Left forelimb (tissue), 1 donor: Measurements from ENCODE around the gene LMNB1.
"Not testable (repeated sequence)": the region's sequence is repeated elsewhere in the genome, so short reads cannot be mapped to it uniquely, and the experiment has no call there.

ENCODE experiments used
- DNase-seq: peaks from one replicate; pipeline ENCODE4 v3.0.0-alpha.2; 2018; ENCODE audit warnings: low spot score

Gene LMNB1, protein sequence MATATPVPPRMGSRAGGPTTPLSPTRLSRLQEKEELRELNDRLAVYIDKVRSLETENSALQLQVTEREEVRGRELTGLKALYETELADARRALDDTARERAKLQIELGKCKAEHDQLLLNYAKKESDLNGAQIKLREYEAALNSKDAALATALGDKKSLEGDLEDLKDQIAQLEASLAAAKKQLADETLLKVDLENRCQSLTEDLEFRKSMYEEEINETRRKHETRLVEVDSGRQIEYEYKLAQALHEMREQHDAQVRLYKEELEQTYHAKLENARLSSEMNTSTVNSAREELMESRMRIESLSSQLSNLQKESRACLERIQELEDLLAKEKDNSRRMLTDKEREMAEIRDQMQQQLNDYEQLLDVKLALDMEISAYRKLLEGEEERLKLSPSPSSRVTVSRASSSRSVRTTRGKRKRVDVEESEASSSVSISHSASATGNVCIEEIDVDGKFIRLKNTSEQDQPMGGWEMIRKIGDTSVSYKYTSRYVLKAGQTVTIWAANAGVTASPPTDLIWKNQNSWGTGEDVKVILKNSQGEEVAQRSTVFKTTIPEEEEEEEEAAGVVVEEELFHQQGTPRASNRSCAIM

DNA sequence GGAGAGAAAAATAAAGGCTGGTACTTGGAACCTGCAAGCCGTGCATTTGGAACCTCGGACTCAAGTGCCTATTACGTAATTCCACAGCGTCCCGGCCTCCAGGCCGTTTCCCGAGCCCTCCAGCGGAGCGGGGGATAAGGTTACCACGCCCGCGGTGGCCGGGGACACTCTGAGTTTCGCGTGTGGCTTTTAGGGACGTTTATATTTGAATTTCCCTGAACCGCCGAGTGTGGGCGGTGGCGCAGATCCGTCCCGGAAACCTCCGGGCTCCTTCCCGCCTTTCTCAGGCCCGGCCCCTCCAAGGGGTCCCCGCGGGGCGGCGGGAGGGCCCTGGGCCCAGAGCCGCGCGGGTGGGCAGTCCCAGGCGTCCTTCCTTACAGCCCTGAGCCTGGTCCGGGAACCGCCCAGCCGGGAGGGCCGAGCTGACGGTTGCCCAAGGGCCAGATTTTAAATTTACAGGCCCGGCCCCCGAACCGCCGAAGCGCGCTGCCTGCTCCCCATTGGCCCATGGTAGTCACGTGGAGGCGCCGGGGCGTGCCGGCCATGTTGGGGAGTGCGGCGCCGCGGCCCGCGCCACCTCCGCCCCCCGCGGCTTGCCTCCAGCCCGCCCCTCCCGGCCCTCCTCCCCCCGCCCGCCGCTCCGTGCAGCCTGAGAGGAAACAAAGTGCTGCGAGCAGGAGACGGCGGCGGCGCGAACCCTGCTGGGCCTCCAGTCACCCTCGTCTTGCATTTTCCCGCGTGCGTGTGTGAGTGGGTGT lies at the start of gene LMNB1:
LMNB1 (plus strand) TSS at position 638 of the 758 bp plus-strand sequence. CDS start 373 bp downstream, outside the sequence.
- peak; percentile 99 for DNase-seq

DNA sequence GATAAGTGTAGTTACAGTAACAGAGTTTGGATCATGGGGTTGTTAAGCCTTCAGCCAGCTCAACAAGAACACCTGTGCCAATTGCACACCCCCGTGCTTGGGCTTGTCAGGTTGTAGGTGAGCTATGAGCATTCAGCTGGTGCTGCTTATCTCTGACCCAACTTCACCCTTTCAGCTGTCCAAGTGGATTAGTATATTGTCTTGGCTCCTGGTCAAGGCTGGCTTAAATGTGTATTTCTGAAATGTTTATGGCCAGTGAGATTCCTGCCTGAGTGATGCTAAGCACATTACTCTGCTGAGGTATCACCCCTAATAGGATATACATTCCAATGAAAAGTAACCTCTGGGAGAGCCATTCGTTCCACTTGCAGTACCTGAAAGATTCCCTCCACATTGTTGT lies 44.2 kb upstream of the LMNB1 start:
- no peak for DNase-seq

DNA sequence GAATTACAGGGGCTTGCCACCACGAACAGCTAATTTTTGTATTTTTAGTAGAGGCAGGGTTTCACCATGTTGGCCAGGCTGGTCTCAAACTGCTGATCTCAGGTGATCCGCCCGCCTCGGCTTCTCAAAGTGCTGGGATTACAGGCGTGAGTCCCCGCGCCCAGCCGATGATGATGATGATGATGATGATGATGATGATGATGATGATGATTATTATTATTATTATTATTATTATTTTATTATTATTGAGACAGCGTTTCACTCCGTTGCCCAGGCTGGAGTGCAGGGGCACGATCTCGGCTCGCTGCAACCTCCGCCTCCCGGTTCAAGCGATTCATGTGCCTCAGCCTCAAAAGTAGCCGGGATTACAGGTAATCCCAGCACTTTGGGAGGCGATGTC lies 42.4 kb upstream of the LMNB1 start:
- DNase-seq, result not testable (repeated sequence)

DNA sequence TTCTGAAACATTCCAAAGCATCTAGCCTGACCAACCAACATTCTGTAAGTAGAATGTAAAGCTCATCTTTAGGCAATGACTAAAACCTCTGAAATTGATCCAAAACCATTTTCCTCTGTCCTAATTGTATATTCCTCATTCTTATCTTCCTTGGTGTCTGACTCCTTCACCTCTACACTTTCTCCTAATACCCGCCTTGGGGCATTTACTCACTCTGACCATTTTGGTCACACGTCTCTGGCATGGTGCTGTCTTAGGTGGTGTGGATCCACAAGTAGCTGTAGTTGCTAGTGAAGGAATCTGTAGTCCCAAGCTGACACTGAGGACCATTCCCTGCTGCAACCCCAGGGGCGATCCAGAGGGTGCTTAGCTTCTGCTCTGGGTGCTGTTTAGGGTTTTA lies 40.8 kb upstream of the LMNB1 start:
- no peak for DNase-seq

DNA sequence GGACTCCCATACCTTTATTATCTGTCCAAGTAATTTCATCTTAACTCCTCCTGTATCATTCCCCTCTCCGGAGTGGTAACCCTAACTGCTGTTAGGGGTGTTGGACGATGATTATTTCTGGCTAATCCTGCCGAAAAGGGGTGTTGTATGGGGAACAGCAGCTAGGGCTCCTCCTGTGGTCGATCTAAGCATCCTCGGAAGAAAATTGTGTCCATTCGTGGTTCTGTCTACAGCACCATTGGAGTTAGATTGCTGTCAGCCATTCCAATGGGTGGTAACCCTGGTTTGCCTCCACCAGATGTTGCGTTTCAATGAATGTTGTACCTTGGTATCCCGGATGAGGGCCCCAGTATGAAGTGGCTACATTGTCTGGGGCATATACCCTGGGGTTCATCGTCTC lies 35.6 kb upstream of the LMNB1 start:
- no peak for DNase-seq

DNA sequence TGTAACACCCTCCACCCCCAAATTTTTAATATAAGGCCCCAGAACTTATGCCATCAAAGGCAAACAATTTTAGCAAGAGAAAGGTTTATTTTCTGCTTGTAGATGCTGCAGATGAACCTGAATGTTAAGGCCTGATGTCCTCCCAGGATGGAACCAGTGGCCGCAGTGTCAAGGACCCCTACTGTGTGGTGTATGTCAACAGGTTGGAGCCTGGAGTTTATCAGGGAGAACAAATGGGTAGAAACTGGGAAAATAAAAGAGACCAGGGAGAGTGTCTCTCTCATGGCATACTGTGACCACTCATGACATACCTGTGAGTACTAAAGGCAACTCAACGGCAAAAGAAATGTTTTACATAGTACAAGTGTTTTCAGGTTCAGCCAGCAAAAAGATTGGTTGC lies 34.5 kb upstream of the LMNB1 start:
- DNase-seq, result no peak

DNA sequence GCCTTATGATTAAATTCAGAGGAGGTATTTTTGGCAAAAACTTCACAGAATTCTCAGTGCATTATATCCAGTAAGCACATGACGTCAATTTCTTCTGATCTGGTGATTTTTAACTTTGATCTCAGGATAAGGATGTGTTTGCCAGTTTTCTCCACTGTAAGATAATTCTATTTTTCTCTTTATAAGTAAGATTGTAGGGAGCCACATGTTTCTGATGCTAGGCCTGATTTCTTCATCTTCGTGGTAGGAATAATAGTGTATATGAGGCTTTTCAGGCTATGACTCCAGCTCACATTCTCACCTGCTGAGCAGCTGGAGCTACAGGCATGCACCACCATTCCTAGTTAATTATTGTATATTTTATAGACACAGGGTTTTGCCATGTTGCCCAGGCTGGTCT lies 32.1 kb upstream of the LMNB1 start:
- DNase-seq, result no peak

- DNase-seq, result no peak
These were observed 31.5 kb upstream of the LMNB1 start for GRCh38 chr5:126745259-126745992.

DNA sequence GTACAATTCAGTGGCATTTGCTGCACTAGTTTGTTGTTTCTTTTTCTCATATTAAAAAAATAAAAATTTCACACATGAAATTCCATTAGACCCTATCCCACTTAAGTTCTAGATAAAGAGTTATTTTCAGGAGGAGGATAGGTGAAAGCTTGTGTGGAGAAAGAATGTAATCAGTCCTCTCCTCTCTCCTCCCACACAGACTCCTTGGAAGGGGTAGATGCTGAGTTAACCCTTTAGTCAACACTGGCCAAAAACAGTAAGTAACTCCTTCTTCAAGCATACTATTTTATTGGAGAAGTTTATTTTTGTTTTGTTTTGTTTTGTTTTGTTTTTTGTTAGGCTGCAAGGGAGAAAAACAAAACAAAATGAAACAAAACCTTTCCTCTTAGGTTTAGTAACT lies 30.6 kb upstream of the LMNB1 start:
- no peak for DNase-seq

DNA sequence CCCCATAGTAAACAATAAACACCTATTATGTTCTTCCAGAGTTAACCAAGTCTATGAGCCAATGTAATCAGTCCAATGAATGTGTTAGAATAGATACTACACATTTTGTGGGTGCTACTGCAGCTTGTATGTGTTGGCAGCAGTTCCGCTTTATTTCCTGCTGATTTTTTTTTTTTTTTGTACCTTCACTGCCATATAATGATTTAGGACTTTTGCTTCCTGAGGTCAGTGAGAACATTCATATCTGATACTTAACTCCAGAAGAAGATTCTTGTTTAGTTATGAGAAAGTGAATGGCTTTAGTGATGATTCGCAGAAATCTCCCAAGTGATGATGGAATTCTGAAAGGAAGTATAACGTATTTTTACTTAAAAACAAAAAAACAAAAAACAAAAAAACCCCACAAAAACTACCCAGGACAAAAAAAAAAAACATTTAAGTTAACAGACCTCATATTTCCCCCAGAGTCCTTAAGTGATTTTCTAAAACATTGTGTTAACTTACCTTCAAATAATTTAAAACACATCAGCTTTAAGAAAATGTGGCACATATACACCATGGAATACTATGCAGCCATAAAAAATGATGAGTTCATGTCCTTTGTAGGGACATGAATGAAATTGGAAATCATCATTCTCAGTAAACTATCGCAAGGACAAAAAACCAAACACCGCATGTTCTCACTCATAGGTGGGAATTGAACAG lies 24.7 kb upstream of the LMNB1 start:
- no peak for DNase-seq

- DNase-seq, result no peak
These were observed 23.7 kb upstream of the LMNB1 start for GRCh38 chr5:126753227-126753626.

DNA sequence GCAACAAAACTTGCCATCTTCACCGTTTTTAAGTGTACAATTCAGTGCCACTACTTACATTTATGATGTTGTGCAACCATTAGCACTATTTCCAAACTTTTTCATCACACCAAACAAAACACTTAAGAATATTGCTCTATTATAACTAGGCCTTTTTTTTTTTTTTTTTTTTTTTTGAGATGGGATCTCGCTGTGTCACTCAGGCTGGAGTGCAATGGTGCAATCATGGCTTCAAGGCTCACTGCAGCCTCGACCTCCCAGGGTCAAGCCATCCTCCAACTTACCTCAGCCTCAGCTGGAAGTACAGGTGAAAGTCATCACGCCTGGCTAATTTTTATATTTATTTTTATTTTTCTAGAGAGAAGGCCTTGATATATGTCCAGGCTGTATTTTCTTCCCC lies 22.3 kb upstream of the LMNB1 start:
- DNase-seq, result no peak

DNA sequence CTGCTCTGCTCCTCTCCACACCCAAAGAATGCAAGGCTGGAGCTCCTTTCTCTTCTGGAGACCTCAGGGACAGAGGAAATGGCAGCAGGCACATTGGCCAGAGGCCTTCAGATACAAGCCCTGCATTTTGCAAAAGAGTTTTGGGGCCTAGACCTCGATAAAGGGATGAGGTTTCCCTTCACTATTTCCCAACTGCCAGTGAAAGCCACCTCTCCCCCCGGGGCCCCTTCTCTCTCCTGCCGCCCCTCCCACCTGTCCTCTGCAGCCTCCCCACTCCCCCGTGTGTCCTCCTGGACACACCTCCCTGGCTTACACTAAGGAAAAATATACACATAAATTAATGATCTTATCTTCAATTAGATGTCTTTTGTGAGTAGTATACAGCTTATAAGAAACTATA lies 21.3 kb upstream of the LMNB1 start:
- DNase-seq, result no peak

DNA sequence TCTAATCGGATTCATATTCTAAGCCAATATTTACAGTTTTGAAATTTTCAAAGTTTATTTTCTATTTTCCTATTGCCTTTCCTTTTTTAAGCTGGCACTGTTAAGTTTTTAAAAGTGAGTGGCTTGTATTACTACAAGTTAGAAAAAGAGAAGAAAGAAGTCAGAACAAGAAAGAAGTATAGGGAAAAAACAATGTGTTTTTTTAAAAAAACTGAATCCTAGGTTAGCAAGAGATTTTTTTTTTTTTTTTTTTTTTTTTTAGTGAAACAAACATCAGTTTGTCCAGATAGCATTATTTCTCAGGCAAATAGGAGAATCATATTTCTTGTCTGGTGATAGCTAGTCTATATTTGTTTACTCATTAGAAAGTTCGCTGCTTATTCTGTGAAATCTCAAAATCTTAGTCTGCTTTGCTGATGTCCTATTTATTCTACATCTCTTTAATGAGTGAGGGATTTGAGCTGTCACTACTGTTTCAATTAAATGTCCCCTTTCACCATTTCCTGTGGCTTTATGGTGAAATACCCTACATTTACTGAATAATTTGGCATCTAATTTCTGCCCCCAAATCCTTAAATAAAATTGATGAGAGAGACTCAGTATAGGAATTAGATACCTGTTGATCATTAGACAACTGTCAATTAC lies 19.1 kb upstream of the LMNB1 start:
- no peak for DNase-seq

GRCh38 chr5:126763371-126763770 lies 13.6 kb upstream of the LMNB1 start:
- no peak for DNase-seq

DNA sequence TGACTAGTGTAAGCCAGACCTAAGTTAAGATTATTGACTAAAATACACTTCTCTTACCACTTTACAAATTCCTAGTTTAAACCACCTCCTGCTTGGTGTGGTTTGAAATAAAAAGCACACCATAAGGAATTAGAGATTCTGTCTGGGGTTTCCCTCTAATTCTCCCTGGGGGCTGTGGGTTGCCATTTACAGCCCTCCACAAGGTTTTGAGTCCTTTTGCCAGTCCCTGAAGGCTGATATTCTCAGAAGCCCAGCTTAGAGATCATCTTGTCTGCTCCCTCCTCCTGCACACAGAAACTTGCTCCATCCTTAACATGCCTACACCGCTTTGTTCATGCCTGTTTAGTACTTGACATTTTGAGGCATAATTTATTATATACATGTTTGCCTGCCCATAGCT lies 7.2 kb upstream of the LMNB1 start:
- no peak for DNase-seq

- not testable (repeated sequence) for DNase-seq
These were observed 3.4 kb upstream of the LMNB1 start for GRCh38 chr5:126773536-126773935.

- not testable (repeated sequence) for DNase-seq
These were observed 2.3 kb upstream of the LMNB1 start for GRCh38 chr5:126774595-126774994.

GRCh38 chr5:126777257-126777974 lies 480 bp downstream of the LMNB1 start:
- DNase-seq, result peak; percentile 78

DNA sequence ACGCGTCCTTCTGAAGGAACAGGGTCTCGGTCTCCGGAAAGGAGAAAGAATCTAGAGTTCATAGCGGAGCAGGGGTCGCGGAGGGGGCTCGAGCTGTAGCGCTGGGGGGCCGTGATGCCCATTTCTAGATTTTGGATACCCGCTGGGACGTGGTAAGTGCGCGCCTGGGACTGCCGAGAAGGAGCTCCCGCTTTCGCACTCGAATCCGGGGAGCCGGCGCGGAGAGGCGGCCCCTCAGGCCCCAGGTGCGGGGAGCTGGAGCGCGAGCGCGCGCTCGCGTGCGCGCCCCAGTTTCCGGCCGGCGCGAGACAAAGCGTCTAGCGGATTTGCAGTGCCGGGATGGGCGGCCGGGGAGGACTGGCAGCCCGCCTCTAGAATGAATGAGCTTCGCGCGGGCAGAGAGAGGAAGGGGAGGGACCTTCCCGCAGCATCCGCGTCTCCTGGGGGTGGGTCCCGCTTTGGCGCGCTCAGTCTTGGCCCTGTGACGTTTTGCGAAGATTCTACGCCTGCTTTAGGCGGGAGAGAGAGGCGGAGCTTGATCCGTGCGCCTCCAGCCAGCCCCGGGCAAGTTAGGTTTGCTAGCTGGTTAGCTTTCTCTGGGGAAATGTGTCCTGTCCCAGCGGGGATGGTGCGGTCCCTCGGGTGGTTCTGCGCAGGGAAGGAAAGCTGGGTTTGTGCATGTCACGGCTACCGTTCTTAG lies 1.2 kb downstream of the LMNB1 start:
- DNase-seq, result peak; percentile 92
